NCI-H446 (cell line): Measurements from ENCODE around the gene DOCK3.
"Not testable (repeated sequence)": the region's sequence is repeated elsewhere in the genome, so short reads cannot be mapped to it uniquely, and the experiment has no call there.

Experiments used
- DNase-seq, 2 experiments: peaks; one replicate each; lab custom pipeline; 2025; lab: John Stamatoyannopoulos, UW

Gene DOCK3

GRCh38 chr3:50983887-50984286, 309.2 kb downstream of the DOCK3 start:
- no peak for DNase-seq

GRCh38 chr3:50985893-50986292, 311.2 kb downstream of the DOCK3 start:
- no peak for DNase-seq

DNA sequence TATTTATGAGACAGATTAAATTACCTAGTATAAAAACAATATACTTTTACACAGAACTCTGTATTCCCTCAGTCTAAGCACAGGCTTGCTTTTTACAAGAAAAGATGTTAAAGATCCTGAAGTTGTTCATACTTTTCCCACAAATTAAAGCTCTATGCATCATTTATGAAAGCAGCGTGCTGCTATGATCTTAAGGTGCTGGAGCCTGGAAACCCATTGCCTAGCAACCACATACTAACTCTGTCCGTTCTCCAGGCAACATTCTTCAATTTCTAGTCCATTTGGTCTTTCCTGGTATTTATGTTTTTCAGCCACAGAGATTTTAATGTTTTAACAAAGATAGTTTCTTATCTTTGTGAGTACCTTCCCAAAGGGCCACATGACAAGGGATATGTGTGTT, 312.0 kb downstream of the DOCK3 start:
- DNase-seq, result no peak

DNA sequence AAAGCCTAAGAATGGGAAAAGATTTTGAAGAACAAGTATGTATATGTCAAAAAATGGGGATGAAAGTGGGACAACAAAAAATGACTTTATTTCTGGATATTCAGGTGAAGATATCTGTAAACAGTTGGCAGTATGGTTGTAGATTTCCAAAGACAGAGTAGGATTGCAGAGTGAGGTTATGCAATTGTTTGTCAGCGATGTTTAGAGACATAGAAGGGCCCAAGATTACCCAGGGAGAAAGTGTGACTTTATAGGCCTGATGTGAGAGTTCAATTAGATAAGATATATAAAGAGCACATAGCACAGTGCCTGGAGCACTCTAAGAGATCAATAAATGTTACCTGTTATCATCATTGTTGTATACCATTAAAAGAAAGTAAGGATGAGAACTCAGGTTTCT, 319.8 kb downstream of the DOCK3 start:
- DNase-seq, result no peak

- DNase-seq, result no peak
Measured at GRCh38 chr3:50995085-50995824, 320.5 kb downstream of the DOCK3 start.

DNA sequence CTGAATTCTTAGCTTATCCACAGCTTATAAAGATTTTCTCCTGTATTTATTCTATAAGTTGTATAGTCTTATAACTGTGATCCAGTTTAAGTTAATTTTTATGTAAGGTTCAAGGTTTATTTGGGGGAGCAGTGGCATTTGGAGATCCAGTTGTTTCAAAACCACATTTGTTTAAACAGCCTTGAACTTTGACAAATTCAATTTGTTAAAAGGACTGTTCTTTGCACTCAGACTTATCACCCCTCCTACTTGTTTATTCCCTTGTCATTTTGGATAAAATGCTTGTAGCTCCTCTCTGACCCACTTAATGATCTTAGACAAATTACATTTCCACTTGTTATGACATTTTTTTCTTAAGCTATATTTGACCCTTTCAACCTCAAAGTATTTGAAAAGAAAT, 327.8 kb downstream of the DOCK3 start:
- no peak for DNase-seq

GRCh38 chr3:51004235-51004634, 329.5 kb downstream of the DOCK3 start:
- no peak for DNase-seq

DNA sequence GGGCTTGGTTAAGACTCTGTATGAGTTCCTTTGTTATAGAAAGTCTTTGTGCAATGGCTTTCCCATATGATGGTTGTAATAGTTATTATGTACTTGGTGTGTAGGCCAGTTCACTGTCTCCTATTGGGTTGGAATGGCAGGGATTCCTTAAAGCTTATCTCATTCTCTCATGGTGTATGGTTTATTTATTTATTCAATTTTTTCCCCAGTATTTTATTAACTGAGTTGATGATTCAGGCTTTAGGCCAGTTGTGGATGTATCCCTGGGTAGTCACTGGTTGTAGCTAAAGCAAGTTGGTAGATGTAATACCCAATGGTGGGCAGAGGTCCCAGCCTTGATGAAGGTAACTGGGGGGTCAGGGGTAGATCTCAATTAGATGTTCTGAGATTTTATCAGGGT, 349.4 kb downstream of the DOCK3 start:
- DNase-seq, result no peak

DNA sequence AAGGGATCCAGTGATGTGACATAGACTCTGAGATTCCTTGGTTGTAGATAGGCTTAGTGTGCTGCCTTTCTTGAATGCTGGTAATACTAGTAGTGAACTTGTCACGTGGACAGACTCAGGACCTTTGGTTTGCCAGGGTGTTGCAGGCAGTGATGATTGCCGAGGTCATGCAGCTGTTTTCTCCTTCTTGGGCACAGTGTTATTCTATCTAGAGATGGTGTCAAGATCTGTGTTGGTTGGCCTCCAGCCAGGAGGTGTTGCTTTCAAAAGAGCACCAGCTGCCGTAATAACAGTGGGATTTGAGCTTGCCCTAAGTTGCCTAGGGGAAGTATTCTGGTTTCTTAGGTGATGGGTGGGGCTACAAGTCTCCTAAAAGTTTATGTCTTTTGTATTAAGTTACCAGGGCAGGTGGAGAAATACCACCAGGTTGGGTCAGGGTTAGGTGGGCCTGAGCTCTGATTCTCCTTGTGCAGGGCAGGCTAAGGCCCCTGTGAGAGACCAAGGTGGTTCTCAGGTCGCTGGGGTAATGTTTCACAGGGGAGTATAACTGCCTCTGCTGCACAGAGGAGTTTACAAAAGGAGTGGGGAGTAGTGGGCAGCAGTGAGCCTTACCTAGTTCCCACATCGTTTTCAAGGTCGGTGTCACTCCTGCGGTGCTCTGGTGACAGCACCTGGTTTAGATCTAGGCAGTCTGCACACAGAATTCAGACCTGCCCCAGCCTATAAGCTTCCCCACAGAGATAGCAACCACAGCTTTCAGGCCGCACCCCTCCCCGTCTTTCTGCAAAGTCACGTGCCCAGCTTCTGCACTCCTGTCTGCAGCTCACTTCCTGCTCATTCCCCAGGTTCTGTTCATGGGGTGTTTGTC, 350.3 kb downstream of the DOCK3 start:
- no peak for DNase-seq

DNA sequence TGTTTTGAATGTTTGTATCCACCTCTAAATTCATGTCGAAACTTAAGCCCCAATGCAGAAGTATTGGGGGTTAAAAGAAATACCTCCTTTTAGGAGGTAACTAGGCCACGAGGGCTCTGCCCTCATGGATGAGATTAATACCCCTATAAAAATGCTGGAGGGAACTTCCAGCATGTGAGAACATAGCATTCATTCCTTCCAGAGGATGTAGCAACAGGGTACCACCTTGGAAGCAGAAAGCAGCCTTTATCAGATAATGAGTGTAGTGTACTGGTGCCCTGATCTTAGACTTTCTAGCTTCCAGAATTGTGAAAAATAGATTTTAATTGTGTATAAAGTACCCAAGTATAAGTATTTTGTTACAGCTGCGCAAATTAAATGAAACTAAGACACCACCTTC, 356.9 kb downstream of the DOCK3 start:
- no peak for DNase-seq

DNA sequence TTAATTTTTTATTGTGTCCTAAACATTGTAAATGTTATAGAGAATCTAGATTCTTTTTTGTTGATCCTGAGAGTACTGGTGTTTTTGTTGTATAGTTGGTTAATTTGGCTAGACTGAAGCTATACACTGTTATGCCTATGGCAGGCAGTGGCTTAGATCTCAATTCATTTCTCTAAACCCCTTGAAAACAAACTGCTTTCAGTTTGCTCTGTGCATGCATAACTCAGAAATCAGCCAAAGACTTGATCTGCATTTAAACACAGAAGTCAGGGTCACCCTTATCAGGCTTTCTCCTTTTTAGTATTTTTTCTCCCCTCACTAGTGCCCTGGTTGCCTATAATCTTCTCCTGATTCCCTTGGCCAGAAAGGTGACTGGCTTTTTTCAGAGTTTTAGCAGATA, 360.9 kb downstream of the DOCK3 start:
- DNase-seq, result no peak

- DNase-seq, result no peak
Measured at GRCh38 chr3:51044982-51045381, 370.3 kb downstream of the DOCK3 start.

- DNase-seq, result no peak
Measured at GRCh38 chr3:51052562-51052961, 377.8 kb downstream of the DOCK3 start.

GRCh38 chr3:51057121-51057520, 382.4 kb downstream of the DOCK3 start:
- no peak for DNase-seq

DNA sequence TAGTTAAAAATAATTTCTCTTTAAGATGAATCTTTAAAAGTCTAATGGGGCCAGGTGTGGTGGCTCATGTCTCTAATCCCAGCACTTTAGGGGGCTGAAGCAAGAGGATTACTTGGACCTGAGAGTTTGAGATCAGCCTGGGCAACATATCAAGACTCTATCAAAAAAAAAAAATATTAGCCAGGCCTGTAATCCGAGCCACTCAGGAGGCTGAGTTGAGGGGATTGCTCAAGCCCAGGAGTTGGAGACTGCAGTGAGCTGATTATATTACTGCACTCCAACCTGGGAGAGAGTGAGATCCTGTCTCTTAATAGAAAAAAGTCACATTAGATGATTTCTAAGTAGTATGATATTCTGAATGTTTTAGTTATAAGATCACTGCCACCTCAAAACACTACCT, 388.3 kb downstream of the DOCK3 start:
- no peak for DNase-seq

DNA sequence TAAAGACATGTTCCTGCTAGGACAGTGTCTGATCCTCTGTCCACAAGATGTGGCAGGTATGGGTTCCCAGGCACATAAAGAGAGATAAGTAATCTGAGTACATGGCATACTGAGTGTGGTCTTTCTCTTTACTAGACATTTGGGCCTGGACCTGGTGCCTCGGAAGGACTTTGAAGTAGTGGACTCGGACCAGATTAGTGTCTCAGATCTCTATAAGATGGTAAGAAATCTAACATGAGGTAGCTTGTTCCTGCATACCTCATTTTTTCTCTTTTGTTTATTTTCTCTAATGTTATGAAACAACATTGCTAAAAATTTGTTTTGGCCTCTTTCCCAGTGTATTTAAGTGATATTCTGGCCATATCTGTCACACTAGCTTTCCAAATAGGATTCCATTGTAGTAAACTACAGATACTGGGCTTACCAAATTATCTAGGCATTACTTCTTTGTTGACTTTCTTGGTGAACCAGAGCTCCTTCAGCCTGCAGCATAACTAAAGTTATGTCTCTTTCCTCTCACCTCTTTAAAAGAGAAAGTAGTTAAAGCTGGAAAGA, 400.6 kb downstream of the DOCK3 start:
- no peak for DNase-seq

- DNase-seq, result no peak
Measured at GRCh38 chr3:51082363-51082762, 407.6 kb downstream of the DOCK3 start.

DNA sequence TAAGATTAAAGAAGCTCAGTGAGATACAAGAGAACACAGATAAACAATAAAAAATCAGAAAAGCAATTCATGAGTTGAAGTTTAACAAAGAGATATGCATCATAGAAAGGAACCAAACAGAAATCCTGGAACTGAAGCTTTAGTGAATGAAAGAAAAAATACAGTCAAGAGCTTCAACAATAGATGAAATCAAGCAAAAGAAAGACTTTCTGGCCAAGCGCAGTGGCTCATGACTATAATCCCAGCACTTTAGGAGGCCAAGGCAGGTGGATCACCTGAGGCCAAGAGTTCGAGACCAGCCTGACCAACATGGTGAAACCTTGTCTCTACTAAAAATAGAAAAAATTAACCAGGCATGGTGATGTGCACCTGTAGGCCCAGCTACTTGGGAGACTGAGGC, 408.8 kb downstream of the DOCK3 start:
- no peak for DNase-seq

DNA sequence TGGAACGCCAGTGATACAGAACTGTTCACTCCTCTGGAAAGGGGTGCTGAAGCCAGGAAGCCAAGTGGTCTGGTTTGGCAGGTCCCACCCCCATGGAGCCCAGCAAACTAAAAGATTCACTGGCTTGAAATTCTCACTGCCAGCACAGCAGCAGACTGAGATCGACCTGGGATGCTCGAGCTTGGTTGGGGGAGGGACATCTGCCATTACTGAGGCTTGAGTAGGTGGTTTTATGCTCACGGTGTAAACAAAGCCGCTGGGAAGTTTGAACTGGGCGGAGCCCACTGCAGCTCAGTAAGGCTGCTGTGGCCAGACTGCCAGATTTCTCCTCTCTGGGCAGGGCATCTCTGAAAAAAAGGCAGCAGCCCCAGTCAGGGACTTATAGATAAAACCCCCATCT, 417.4 kb downstream of the DOCK3 start:
- not testable (repeated sequence) for DNase-seq

GRCh38 chr3:51094838-51095237, 420.1 kb downstream of the DOCK3 start:
- DNase-seq, result not testable (repeated sequence)

DNA sequence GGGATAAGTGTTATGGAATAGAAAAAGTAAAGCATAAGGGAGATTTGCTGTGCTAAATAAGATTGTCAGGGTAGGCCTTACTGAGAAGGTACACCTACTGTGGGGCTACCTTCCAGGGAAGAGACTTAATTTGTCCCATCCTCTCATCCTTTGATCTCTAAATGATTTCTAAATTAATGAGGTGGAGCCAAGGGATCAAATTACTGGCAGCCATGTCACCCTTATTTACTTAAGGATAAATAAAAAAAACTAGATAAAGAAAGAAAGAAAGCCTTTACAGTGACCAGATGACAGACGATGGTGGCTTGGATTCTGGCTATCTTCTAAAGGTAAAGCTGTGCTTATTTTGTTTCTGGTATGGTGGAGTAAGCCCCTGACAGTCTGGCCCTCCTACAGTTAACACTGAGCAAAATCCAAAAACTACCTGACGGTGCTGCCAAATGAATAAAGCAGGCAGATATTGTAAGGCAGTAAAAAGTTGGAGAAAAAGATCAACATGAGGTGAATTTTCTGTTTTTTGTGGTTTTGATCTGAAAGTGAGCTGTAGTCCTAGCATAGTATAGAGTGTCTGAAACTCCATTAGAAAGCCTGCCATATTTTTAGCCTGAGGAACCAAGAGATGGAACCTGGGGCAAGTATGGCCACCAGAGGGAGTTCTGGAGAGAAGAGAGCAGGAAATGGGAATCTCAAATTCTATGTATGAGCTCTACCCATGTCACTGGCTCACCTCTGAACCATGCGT, 425.2 kb downstream of the DOCK3 start:
- peak; percentile 19 to 26 for DNase-seq

GRCh38 chr3:51100536-51100851, 425.8 kb downstream of the DOCK3 start:
- no peak for DNase-seq

DNA sequence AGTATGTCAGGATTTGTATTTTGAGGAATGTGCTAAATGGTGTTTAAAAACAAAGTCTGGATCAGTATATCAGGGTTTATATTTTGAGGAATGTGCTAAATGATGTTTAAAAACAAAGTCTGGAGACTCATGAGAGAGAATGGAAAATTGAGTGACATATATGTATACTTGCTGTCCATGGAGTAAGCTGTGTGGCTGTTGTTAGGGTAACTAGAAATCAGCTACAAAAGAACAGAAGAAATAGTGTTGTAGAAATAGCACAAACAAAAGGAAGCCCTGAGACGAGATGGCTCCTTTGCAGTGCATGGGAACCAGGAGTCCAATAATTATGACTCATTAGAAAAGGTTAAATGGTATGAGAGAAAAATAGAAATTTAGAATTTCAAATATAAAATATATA, 427.7 kb downstream of the DOCK3 start:
- DNase-seq, result no peak
